SKM-1 treated with dmso at 0.1 percent for 144 hours (cell line): ENCODE data around the gene SYTL2.
"Not testable (repeated sequence)": the region's sequence is repeated elsewhere in the genome, so short reads cannot be mapped to it uniquely, and the experiment has no call there.

Source experiments
- DNase-seq: peaks from one replicate; lab custom pipeline; 2025; ENCODE audit not compliant: unreplicated experiment; lab: John Stamatoyannopoulos, UW

SYTL2 gene

DNA sequence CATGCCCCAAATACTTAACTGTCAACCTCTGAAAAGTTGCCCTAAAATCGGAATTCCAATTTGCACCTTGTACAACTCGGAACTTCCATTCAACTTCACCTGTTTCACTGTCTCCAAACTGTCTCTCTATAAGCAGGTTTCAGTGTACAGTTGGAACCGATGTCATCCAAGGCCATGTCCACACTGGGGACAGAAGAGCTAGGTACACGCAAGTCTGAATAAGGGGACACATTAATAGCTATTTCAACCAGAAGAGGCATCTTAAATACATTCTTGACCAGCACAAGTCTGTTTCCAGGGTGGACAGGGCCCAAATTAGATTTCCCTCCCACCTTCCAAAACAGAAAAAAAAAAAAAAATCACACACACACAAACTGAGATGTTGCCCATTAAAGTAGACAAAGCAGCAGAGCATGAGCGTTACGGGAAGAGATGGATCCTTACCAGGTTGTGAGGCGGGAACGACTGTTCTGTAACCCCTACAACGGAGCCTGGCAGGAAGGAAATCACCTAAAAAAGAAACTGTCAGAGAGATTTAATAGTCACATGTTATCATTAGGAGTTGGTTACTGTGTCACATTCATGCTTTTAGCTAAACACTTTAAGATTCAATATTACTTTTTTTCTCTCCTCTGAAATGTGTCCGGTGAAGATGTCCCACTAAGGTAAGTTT lies 147.7 kb downstream of the SYTL2 start:
- DNase-seq, result no peak

DNA sequence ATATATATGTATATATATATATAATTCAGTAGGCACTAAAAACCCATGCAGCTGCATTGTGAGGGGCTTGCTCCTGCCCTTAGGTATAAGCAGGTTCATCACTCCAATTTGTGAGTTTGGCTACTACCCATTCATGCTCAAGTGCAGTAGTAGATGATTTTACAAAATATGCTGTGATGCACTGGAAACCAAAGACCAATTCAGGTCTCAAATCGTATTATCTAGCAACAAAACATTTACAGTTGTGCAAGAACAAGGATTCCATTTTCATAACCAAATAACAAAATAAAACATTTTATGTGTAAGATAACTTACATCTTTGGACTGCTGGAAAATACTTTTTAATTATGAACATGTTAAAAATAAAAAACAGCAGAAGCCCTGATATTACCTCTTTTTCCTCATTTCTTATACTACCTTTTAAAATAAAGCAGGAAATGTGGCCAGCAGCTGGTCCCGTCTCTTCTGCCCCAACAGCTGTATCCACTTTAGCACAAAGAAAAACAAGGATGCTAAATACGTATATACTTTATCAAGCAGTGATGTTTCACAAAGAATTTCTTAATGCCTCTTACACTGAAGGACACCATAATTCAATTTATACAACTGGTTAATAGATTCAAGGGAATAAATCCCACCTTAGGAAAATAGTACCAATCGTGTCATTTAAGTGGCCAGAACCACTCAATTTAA lies 148.8 kb downstream of the SYTL2 start:
- no peak for DNase-seq

DNA sequence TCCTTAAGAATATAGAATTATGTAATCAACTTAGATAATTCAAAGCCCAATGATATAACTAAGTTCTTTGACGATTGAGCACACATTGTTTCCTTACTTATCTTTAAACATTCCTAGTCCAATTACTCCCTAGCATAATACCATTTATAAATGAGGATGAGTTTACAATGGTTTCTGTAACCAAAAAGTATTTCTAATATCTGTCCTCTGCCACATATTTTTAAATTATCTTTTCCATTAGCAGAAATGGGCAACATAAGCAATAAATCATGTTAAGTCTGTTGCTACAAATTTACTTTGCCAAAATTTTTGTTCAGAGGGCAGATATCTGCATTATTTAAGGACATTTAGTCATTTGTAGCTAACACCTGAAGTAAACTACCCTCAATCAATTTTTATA lies 152.8 kb downstream of the SYTL2 start:
- no peak for DNase-seq

DNA sequence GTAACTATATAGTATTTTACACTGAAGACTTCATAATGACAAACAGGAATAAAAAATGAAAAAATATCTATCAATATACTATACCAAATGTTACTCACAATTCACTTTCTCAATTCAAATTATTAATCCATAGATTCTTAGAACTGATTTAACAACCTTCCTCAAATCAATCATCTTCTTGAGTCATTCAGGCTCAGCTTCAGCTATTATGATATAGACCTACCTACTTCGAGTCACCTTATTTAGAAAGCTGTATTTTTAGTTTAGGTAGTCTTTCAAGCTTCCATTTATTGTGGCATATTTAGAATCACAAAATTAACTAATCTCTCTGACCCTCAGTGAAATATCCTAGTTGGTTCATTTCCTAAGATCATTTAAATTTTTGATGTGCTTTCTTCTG lies 154.2 kb downstream of the SYTL2 start:
- no peak for DNase-seq

DNA sequence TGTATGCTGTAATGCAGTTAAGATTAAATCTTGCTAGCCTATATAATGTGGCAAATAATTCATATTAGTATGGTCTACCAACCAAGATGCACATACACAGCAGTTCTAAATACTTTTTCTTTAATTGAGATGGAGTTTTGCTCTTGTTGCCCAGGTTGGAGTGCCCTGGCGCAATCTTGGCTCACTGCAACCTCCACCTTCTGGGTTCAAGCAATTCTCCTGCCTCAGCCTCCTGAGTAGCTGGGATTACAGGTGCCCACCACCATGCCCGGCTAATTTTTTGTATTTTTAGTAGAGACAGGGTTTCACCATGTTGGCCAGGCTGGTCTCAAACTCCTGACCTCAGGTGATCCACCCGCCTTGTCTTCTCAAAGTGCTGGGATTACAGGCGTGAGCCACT lies 156.6 kb downstream of the SYTL2 start:
- not testable (repeated sequence) for DNase-seq

DNA sequence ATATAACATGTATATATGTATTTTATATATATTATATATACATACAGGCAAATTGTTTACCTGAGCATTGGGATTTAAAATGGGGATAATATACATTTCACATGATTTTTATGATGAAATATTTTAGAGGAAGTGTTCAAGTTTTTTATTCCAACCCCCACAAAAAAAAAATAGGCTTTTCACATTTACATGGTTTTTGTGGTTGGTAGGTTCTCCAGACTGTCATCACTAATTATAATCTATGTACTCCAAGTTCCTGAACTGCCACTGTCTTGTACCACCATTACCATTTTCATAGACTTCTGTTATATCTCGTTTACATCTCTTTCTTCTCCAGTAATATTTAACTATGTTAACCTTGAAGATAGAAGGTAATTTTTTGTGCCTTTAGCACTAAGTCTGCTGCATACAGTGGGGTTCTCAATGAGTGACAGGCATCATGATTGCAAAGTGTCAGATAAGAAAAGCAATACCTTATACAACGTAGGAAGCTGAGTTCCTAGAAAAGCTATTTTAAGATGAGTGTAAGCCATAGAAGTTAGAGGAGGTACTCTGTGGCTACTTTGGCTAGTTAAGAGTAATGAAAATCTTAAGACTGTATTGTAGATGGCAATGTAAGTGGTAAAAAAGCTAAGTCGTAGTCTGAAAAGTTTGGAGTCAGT lies 158.0 kb downstream of the SYTL2 start:
- no peak for DNase-seq

DNA sequence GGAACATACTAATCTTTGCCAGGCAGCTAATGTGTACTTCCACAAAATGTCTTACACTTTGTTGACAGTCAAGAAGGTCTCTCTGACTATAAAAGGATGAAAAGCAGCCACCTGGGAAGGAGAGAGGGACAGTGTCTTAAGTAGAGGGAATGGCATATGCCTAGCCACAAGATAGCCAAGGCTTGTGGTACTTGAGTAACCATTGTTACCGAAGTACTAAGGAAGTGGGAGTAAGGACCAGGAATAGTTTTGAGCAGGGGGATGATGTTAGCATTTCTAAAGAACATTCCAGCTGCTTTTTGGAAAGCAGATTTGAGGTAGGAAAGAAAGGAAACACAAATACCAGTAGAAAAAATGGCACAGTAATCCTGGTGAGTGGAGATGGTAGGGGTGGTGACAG lies 159.8 kb downstream of the SYTL2 start:
- DNase-seq, result no peak

DNA sequence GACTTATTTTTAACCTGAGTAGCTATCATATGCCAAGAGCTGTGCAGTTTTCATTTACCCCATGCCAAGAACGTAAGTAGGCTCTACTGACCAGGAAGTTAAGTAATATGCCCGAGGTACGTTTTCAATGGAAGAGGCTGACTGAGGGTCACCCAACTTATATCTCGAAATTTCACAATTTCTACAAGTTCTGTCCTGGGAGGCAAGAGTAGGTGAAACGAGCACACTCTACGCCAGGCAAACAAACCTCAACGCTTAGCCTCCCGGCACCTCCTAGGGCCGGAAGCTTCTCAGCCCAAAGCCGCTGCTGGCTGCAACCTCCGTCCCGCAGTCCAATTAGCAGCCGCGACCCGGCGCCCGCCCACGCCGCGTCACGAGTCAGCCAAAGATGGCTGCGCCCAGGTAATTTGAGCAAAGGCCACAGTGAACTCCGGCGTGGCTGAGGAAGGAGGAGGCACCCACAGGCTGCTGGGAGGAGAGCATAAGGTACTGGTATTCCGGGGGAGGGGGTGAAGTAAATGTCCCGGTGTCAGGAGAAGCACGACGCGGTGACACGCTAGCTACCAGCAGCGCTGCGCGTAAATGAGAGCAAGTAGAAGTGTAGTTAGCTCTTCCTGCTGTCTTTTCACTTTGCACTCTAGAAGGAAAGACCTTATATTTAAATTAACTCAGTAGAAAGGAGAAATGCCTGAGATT lies 163.2 kb downstream of the SYTL2 start, which contains the start of gene TMEM126A:
Gene TMEM126A, plus strand, starts transcription at position 364 of the 696 bp plus-strand sequence. CDS start 2,289 bp downstream, outside the sequence.
- peak; percentile 79 for DNase-seq

DNA sequence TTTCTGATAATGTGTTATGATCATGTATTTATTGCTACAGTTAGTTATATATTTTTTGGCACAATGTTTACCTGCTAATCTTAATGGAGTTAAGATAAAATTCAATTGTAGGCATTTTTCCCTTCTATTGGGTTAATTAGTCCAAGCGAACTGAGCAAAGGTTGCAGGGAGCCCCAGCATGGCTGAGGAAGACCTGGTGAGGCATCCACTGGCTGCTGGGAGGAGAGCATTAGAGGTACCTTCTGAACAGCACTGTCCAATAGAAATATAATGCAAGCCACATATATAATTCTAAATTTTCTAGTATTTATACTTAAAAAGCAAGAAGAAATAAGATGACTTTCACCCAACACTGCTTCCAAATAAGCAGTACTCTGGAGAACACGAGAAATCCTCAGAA lies 163.9 kb downstream of the SYTL2 start:
- DNase-seq, result no peak
